Endothelial cell of umbilical vein (primary cell): ENCODE data around the gene ZNF514. TPM values are rescaled to one million over a fixed set of nuclear protein-coding genes. Genes with fewer than 3 reads are reported as not detected.

ENCODE experiments used
- BruUV-seq: library from RNA; stranded (reverse); fragments of 400-500 nt; replicated peaks from 2 replicates; lab custom pipeline; 2021; lab: Mats Ljungman, UMichigan
- CTCF ChIA-PET: fragments of 300-600, 350-600 bp; sonication (Branson Sonifier 250); formaldehyde crosslinking; loops from one replicate; lab custom pipeline; 2021; ENCODE audit warnings: antibody characterized with exemption, inconsistent platforms; lab: Charles Lee
- POLR2A ChIA-PET: fragments of 300-600, 350-600 bp; sonication (Branson Sonifier 250); formaldehyde crosslinking; loops from one replicate; lab custom pipeline; 2021; ENCODE audit warnings: antibody characterized with exemption, inconsistent platforms; lab: Charles Lee
- DNase-seq: peaks from one replicate; pipeline ENCODE4 v3.0.0-alpha.2; 2011; ENCODE audit warnings: low read depth, low spot score
- FAIRE-seq: peaks from 2 replicates; lab custom pipeline; 2011; peaks lifted over from hg19 to GRCh38; lab: Jason Lieb, UNC
- H2AFZ ChIP-seq: 2 replicates; pipeline ENCODE4 v1.6.0; 2012; ENCODE audit warnings: low read depth, low read length, control low read depth, inconsistent platforms
- H3K27ac ChIP-seq: 2 replicates; pipeline ENCODE4 v1.5.1; 2011; ENCODE audit warnings: low read depth, mild to moderate bottlenecking, control low read depth, low read length, moderate library complexity; ENCODE audit not compliant: insufficient read depth
- H3K27me3 ChIP-seq, 2 experiments: 2 replicates each; pipeline versions ENCODE4 v1.6.0 to v1.6.1; 2011; ENCODE audit warnings: low read length in 2 of 2, mixed read lengths in 1 of 2; ENCODE audit not compliant: control insufficient read depth in 2 of 2, insufficient read depth in 2 of 2
- H3K36me3 ChIP-seq, 2 experiments: 2 replicates in 1 of 2; 3 replicates in 1 of 2; pipeline ENCODE4 v1.5.1; 2011; ENCODE audit warnings: low read length in 2 of 2, mild to moderate bottlenecking in 1 of 2, moderate library complexity in 1 of 2; ENCODE audit not compliant: control insufficient read depth in 2 of 2, insufficient read depth in 2 of 2; ENCODE audit errors: extremely low read depth in 1 of 2
- H3K4me1 ChIP-seq: 3 replicates; pipeline ENCODE4 v1.5.1; 2011; ENCODE audit warnings: mild to moderate bottlenecking, low read length; ENCODE audit not compliant: control insufficient read depth, insufficient read depth; ENCODE audit errors: extremely low read depth
- H3K4me2 ChIP-seq: 2 replicates; pipeline ENCODE4 v1.6.1; 2011; ENCODE audit warnings: low read length, control low read depth, mixed read lengths; ENCODE audit not compliant: insufficient read depth
- H3K4me3 ChIP-seq, 3 experiments: fragments of 200-600 bp in 1 of 3; sonication (generic), shearing (Covaris generic) in 1 of 3; replicated peaks in 1 of 3; 2 replicates each; pipeline ENCODE4 v1.5.1; 2011 to 2016; ENCODE audit warnings: control low read depth in 3 of 3, low read length in 3 of 3, mild to moderate bottlenecking in 2 of 3, inconsistent platforms in 1 of 3, low read depth in 1 of 3, moderate library complexity in 1 of 3; ENCODE audit not compliant: insufficient read depth in 1 of 3
- H3K79me2 ChIP-seq: 2 replicates; pipeline ENCODE4 v1.6.0; 2012; ENCODE audit warnings: low read length, inconsistent platforms; ENCODE audit not compliant: control insufficient read depth, insufficient read depth
- H3K9ac ChIP-seq: replicated peaks from 2 replicates; pipeline ENCODE3; 2011; ENCODE audit warnings: low read length, control low read depth; ENCODE audit not compliant: insufficient read depth; ENCODE audit errors: extremely low read depth
- H3K9me1 ChIP-seq: replicated peaks from 3 replicates; pipeline ENCODE4 v1.6.0; 2011; ENCODE audit warnings: mild to moderate bottlenecking, low read length; ENCODE audit not compliant: control insufficient read depth, insufficient read depth; ENCODE audit errors: extremely low read depth
- H3K9me3 ChIP-seq: replicated peaks from 2 replicates; pipeline ENCODE4 v1.5.1; 2012; ENCODE audit warnings: low read length, inconsistent platforms; ENCODE audit not compliant: control insufficient read depth, insufficient read depth
- H4K20me1 ChIP-seq: replicated peaks from 2 replicates; pipeline ENCODE3; 2011; ENCODE audit warnings: mild to moderate bottlenecking, low read length; ENCODE audit not compliant: control insufficient read depth, insufficient read depth; ENCODE audit errors: extremely low read depth
- CTCF ChIP-seq, 2 donors: IDR thresholded peaks; 1 replicate in 1 of 2; 2 replicates in 1 of 2; pipeline ENCODE4 v1.5.1; 2011; ENCODE audit warnings: low read length in 2 of 2, mild to moderate bottlenecking in 2 of 2, moderate library complexity in 2 of 2, control low read depth in 1 of 2, inconsistent platforms in 1 of 2, low read depth in 1 of 2; ENCODE audit not compliant: insufficient read depth in 1 of 2; ENCODE audit errors: extremely low read depth in 1 of 2
- EZH2 ChIP-seq: IDR thresholded peaks from 2 replicates; pipeline ENCODE4 v1.6.1; 2012; ENCODE audit warnings: borderline replicate concordance, low read depth, mild to moderate bottlenecking, moderate library complexity, low read length, inconsistent platforms; ENCODE audit not compliant: severe bottlenecking
- FOS ChIP-seq: IDR thresholded peaks from 2 replicates; pipeline ENCODE4 v1.6.1; 2011; ENCODE audit warnings: mild to moderate bottlenecking, low read length, moderate library complexity, borderline replicate concordance; ENCODE audit not compliant: insufficient read depth
- GATA2 ChIP-seq: IDR thresholded peaks from 2 replicates; pipeline ENCODE4 v1.7.0; 2011; ENCODE audit warnings: low read depth, mild to moderate bottlenecking, moderate library complexity, mixed read lengths, low read length; ENCODE audit not compliant: insufficient read length, insufficient read depth
- JUN ChIP-seq: IDR thresholded peaks from 2 replicates; pipeline ENCODE4 v1.6.1; 2011; ENCODE audit warnings: borderline replicate concordance, low read depth; ENCODE audit not compliant: insufficient read length, insufficient read depth
- MAX ChIP-seq: IDR thresholded peaks from 2 replicates; pipeline ENCODE4 v1.6.1; 2011; ENCODE audit not compliant: insufficient read depth, insufficient read length
- MYC ChIP-seq: IDR thresholded peaks from one replicate; pipeline ENCODE4 v1.6.1; 2011; ENCODE audit warnings: mild to moderate bottlenecking, low read depth, low read length
- POLR2A ChIP-seq: IDR thresholded peaks from 2 replicates; pipeline ENCODE4 v1.6.1; 2012; ENCODE audit warnings: low read depth, mild to moderate bottlenecking, control low read depth, low read length
- POLR2AphosphoS5 ChIP-seq: IDR thresholded peaks from 2 replicates; pipeline ENCODE4 v1.6.1; 2012; ENCODE audit warnings: low read depth, mild to moderate bottlenecking, control low read depth, low read length, moderate library complexity; ENCODE audit not compliant: insufficient read depth
- dilution Hi-C: fragments of 300-500 bp; cut with MboI; formaldehyde crosslinking; loops from one replicate; pipeline ENCODE4 v1.15.0; 2019; ENCODE audit warnings: low sequenced_read_pairs; ENCODE audit not compliant: extremely low pct_ligation_motif_present
- intact Hi-C: fragments of 100-400 bp; cut with micrococcal nuclease; formaldehyde crosslinking; loops from one replicate; pipeline ENCODE4 v1.10.0; 2022
- polyA plus RNA-seq, 4 experiments: library from polyadenylated mRNA; depleted of rRNA in 3 of 4; stranded (reverse) in 3 of 4; unstranded in 1 of 4; fragments of >200 nt; gene quantifications; 2 replicates each; pipeline versions ENCODE4 v1.2.1 to v1.2.3, GENCODE V29; 2011 to 2012; ENCODE audit warnings: missing spikeins in 1 of 4
- total RNA-seq: library from RNA; stranded (reverse); gene quantifications from 2 replicates; pipeline ENCODE4 v1.2.3, GENCODE V29; 2021

The ZNF514 gene
- total and polyA plus RNA-seq, 2 donors (not counting 3 experiments of a cell fraction or from before 2014, with no cell fraction given): 3.9 to 11.6 TPM

- FAIRE-seq: no peak
- DNase-seq: no peak
- intact Hi-C loops: no loop called here
- Histone ChIP-seq H3K27me3 (no peaks in the 10 kb centered on the region), H4K20me1 (no peaks in the 10 kb centered on the region), H3K4me2 (no peak overlapping the region), H3K4me1 (no peaks in the 10 kb centered on the region), H3K79me2 (no peaks in the 10 kb centered on the region), H3K9ac (no peak overlapping the region), H3K36me3 (peaks cover 5 to 6% of the 10 kb centered on the region in 2 experiments), H3K4me3 (no peak overlapping the region), H2AFZ (no peak overlapping the region), H3K9me3 (peaks cover 23% of the 10 kb centered on the region), H3K27ac (no peak overlapping the region), H3K9me1 (no peaks in the 10 kb centered on the region)
- no peak for TF ChIP-seq POLR2AphosphoS5
- TF ChIP-seq JUN: no peak
- no peak for TF ChIP-seq POLR2A
- no peak for TF ChIP-seq MYC
- no peak for TF ChIP-seq GATA2
- TF ChIP-seq MAX: no peak
- TF ChIP-seq FOS: no peak
- no peak for TF ChIP-seq CTCF (IDR thresholded peaks at IDR 0.05; ENCODE audit: extremely low read depth in 1 of 2, insufficient read depth in 1 of 2, low read depth in 1 of 2, low read length in 2 of 2)
- TF ChIP-seq EZH2: no peak
- dilution Hi-C loops: no loop called here
- ChIA-PET CTCF (no interaction called here), POLR2A (no interaction called here)
- BruUV-seq: no TSS peak
These were observed 10.2 kb downstream of the ZNF514 start for GRCh38 chr2:95149397-95149984.
